Medulla oblongata (tissue), 1 donor: ENCODE results near the gene UPF3B.
"Not testable (repeated sequence)": the region's sequence is repeated elsewhere in the genome, so short reads cannot be mapped to it uniquely, and the experiment has no call there.

Source experiments
- DNase-seq: peaks from one replicate; pipeline ENCODE4 v3.0.0-alpha.2; 2015; ENCODE audit errors: extremely low spot score

Gene UPF3B, protein sequence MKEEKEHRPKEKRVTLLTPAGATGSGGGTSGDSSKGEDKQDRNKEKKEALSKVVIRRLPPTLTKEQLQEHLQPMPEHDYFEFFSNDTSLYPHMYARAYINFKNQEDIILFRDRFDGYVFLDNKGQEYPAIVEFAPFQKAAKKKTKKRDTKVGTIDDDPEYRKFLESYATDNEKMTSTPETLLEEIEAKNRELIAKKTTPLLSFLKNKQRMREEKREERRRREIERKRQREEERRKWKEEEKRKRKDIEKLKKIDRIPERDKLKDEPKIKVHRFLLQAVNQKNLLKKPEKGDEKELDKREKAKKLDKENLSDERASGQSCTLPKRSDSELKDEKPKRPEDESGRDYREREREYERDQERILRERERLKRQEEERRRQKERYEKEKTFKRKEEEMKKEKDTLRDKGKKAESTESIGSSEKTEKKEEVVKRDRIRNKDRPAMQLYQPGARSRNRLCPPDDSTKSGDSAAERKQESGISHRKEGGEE

GRCh38 chrX:119852382-119853353, at the start of gene UPF3B:
Gene UPF3B, minus strand, starts transcription at chrX:119852963. Its CDS starts 35 bp downstream, at chrX:119852928.
- DNase-seq, result peak; percentile 97

GRCh38 chrX:119900976-119901375, 48.2 kb upstream of the UPF3B start:
- DNase-seq, result no peak

DNA sequence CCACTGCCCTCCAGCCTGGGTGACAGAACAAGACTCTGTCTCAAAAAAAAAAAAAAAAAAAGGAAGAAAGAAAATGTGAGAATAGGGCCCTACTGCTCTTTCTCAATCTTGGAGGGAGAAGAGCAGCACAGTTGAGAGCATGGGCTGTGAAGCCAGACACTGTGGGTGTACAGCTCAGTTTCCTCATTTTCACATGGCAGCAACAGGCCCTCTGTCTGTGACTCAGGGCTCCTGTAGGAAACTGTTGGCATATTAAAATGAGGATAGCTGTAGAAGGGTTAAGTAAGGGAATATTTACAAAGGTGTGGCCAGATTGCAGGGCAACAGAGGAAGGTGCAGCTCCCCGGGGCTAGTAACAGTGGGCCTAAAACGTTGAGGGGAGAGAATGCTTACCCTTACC, 46.4 kb upstream of the UPF3B start:
- peak; percentile 9 for DNase-seq

DNA sequence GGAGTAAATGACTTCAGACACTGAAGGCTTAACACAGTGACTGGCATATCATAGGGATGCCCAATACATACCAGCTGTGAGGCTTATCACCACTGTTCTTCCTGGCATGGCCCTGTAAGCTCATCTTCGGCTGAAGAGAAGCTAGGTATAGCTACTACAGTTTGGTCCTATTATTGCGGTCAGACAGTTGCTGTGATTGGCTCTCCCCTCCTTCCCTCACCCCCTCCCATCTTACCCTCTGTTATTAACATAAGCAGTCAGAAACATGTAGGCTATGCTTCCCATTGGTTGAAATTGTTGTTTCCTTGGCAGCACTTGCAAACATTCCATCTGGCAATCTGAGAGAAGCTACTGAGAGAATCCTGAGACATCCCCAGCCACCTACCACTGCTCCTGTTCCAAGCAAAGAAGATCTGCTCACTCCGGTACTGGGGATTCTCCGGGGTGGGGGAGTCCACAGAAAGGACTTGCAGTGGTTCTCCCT, 43.1 kb upstream of the UPF3B start, which contains the start of gene AKAP14:
Gene AKAP14 (plus strand): TSS at position 51 of the 484 bp plus-strand sequence. CDS start 7,331 bp downstream, outside the sequence.
- no peak for DNase-seq

- not testable (repeated sequence) for DNase-seq
Observed at GRCh38 chrX:119891961-119892692, 39.4 kb upstream of the UPF3B start.

GRCh38 chrX:119890626-119891025, 37.9 kb upstream of the UPF3B start:
- DNase-seq, result not testable (repeated sequence)

DNA sequence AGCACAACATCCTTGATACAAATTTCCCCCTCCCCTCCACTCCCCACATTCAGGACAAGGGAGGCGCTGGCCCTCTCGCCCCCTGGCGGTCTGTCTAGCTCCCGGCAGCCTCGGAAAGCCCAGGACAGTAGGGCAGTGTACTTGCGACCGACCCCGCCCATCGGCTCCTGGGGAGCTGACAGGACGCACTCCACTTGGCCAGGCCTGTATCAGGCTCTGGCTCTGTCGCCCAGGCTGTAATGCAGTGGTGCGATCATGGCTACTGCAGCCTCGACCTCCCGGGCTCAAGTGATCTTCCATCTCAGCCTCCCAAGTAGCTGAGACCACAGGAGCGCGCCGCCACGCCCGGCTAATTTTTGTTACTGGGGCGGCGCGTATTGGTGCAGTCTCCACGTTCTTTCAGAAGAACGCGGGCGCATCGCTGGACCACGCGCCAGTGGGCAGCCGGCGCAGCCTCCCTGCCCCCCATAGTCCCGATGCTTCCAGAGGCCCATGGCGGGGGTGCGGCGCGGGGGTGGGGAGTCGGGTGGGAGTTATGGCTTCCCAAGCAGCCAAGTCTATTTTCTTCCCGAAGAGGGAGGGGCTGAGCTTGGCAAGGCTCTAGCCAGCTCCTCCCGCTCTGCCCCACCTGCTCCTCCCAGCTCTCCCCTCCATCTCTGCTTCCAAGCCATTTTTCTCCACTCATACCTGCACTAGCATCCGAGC, 35.1 kb upstream of the UPF3B start:
- peak; percentile 15 for DNase-seq

DNA sequence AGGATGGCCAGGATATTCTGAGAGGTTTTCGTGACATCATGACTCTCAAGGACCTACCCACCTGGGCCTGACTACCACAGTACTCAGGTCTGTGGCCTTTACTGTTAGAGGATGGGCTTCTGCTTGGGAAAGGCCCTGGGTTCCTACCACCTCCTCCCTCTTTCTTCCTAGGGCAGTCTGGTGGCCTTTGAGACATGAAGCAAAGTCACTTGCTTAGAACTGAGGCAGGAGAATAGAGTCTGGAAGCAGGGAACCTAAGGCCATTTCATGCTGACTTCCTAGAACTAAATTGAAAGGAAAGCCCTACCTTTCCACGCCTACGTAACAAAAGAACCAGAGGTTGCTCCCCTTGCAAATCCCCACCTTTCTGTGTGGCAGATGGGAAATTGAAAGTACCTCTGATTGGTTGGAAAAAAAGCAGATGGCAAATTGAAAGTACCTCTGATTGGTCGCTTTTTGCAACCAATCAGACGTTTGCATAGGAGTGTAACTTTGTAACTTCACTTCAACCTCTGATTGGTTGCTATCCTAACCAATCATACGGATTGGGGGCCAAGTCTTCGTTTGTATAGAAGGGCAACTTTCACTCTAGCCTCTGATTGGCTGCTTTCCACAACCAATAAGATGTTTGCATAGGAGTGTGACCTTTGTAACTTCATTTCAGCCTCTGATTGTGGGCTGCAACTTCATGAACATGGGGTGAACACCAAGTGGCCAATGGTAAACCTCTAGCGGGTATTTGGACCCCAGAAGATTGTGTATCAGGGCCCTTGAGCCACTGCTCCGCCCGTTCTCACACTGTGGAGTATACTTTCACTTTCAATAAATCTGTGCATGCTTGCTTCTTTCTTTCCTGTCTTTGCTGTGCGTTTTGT, 33.0 kb upstream of the UPF3B start:
- DNase-seq, result peak; percentile 32

GRCh38 chrX:119880552-119881437, 28.0 kb upstream of the UPF3B start:
- DNase-seq, result peak; percentile 18

- DNase-seq, result no peak
Observed at GRCh38 chrX:119880076-119880475, 27.3 kb upstream of the UPF3B start.

- DNase-seq, result no peak
Observed at GRCh38 chrX:119878740-119879139, 26.0 kb upstream of the UPF3B start.

GRCh38 chrX:119871599-119872395, 19.0 kb upstream of the UPF3B start, which contains the start of the genes NDUFA1 and RNF113A:
Gene NDUFA1, plus strand, starts transcription at chrX:119871832. Its CDS starts 80 bp downstream, at chrX:119871912.
Gene RNF113A, minus strand, starts transcription at chrX:119871733. Its CDS starts 120 bp downstream, at chrX:119871613.
- peak; percentile 82 for DNase-seq

- DNase-seq, result no peak
Observed at GRCh38 chrX:119871245-119871598, 18.5 kb upstream of the UPF3B start.

DNA sequence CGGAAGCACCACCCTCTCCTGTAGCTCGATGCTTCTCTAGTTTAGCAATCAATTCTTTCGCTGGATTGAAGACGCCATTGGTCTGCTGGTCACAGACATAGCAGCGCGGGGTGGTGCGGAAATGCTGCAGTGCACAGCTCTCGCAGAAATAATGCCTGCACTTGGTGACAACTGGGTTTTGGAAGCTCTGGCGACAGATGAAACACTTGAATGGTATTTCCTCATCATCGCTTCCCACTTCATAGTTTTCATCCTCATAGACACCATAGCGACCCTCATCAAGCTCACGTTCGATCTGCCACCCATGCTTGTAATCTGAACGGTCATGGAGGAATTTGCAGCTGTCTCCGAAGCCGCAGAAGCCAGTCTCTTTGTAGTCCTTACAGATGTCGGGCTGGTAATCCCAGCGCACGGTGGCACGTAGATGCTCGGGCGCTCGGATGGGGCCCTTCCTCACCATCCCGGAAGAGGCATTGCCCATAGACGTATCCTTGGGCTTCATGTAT, 17.9 kb upstream of the UPF3B start:
- DNase-seq, result peak; percentile 5

DNA sequence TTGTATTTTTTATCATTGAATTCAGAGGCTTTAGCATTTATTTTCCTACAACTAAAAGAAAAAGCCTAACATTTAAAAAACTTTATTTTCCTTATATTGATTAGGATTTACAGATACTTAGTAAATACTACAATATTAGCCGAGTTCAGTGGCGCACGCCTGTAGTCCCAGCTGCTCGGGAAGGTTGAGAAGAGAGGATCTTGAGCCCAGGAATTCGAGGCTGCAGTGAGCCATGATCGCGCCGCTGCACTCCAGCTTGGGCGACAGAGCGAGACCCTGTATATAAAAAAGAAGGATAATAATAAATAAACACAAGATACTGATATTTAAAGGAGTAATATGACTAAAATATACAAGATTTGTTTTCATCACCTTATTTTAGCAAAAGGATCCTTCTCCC, 681 bp upstream of the UPF3B start:
- DNase-seq, result no peak

DNA sequence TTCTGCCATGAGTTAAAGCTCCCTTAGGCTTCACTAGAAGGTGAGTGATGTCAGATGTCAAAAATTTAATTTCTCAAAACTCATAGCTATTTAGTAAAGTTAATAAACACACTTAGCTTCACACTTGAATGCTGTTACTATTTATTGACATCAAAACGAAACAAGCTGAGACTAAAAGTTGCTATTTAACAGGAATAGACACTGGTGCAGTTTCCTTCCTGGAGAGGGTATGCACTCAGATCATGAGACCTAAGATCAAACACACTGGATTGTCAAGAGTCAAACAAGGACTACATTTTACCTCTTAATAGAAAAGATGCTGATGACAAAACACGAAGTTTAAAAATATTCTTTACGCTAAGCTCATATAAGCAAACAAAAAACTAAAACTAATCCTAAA, 18.9 kb downstream of the UPF3B start:
- DNase-seq, result no peak

DNA sequence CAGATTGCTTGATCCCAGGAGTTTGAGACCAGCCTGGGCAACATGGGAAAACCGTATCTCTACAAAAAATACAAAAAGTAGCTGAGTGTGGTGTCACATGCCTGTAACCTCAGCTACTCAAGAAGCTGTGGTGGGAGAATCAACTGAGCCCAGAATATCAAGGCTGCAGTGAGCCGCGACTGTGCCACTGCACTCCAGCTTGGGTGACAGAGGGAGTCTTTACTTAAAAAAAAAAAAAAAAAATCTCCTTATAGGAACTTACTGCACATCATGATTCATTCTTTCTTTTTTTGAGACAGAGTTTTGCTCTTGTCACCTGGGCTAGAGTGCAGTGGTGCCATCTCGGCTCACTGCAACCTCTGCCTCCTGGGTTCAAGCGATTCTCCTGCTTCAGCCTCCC, 24.3 kb downstream of the UPF3B start:
- no peak for DNase-seq
